Ishikawa (cell line): ENCODE data around the gene PARD6B.

Experiments
- FOXM1 ChIP-seq: IDR thresholded peaks from 2 replicates; pipeline ENCODE4 v1.6.1; 2012; ENCODE audit warnings: low read depth, borderline replicate concordance
- RAD21 ChIP-seq: IDR thresholded peaks from 2 replicates; pipeline ENCODE4 v1.6.1; 2012; ENCODE audit warnings: low read depth
- REST ChIP-seq: IDR thresholded peaks from 2 replicates; pipeline ENCODE4 v1.6.1; 2012; ENCODE audit warnings: low read depth, mild to moderate bottlenecking
- TAF1 ChIP-seq: IDR thresholded peaks from 2 replicates; pipeline ENCODE4 v1.6.1; 2012; ENCODE audit warnings: low read depth, mild to moderate bottlenecking
- TCF12 ChIP-seq: IDR thresholded peaks from 2 replicates; pipeline ENCODE4 v1.6.1; 2012; ENCODE audit warnings: low read depth
- TEAD4 ChIP-seq: IDR thresholded peaks from 2 replicates; pipeline ENCODE4 v1.6.1; 2012
- YY1 ChIP-seq: IDR thresholded peaks from 2 replicates; pipeline ENCODE4 v1.6.1; 2012; ENCODE audit warnings: low read depth

- TF ChIP-seq TAF1 (no peak), YY1 (no peak), TEAD4 (no peak), TCF12 (no peak), REST (no peak), RAD21 (no peak), FOXM1 (no peak)
Observed at GRCh38 chr20:50753152-50753551, 21.8 kb downstream of the PARD6B start.
